Adrenal gland (tissue), 5 donors: ENCODE data around the gene NAALADL2.

Experiments
- CTCF ChIP-seq, 6 experiments: fragments of 450-650 bp in 4 of 6; fragments of 200-600 bp in 2 of 6; sonication (generic) in 1 of 6; IDR thresholded peaks; 1 replicate in 5 of 6; 2 replicates in 1 of 6; pipeline versions ENCODE4 v1.5.1 to v1.8.0; 2016 to 2021; ENCODE audit warnings: antibody characterized with exemption in 6 of 6, mild to moderate bottlenecking in 2 of 6, moderate library complexity in 1 of 6
- POLR2A ChIP-seq, 2 donors: fragments of 450-650 bp; IDR thresholded peaks; one replicate each; pipeline ENCODE4 v1.6.1; 2017; ENCODE audit warnings: antibody characterized with exemption in 2 of 2, mild to moderate bottlenecking in 2 of 2, moderate library complexity in 1 of 2
- donor health status: DM: no; HTN: no; CAD: no.

- TF ChIP-seq CTCF (IDR thresholded peaks at IDR 0.05) = no peak
- no peak for TF ChIP-seq POLR2A (IDR thresholded peaks at IDR 0.05)
These were observed 251.9 kb downstream of the NAALADL2 start for GRCh38 chr3:175111036-175111435.
